Limb (tissue), 2 donors: ENCODE data around the gene GPX2.
A peak's percentile ranks its signal among the peaks of the same experiment; 100 is the strongest.

Source experiments
- DNase-seq, 2 donors: peaks; one replicate each; pipeline ENCODE4 v3.0.0-alpha.2; 2016; ENCODE audit errors: extremely low spot score in 2 of 2

Gene GPX2

DNA sequence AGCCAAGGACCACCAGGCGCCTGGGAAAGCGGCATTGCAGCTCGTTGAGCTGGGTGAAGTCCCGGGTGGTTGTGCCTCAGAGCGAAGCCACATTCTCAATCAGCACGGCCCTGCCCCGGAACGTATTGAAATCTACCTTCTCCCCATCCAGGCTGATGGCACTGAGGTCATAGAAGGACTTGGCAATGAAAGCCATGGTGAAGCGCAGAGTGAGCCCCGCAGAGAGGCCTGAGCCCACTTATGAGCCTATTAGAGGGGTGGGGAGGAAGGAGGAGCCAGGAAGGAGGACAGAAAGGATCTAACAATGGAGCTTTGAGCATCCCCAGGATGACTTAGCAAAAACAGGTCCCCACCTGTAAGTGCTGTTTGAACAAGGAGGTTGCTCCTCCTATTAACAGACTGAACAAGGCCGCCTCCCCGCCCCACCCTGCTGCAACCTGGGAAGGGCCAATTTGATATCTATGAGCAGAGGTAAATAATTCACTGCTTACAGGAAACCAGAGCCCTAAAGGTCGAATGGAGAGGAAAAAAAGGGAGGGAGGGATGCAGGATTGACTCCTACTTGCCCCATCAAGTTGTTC is at the start of gene GPX2:
GPX2 (minus strand) TSS at position 215 of the 581 bp plus-strand sequence; CDS start at position 196, 19 bp downstream.
- DNase-seq: no peak

DNA sequence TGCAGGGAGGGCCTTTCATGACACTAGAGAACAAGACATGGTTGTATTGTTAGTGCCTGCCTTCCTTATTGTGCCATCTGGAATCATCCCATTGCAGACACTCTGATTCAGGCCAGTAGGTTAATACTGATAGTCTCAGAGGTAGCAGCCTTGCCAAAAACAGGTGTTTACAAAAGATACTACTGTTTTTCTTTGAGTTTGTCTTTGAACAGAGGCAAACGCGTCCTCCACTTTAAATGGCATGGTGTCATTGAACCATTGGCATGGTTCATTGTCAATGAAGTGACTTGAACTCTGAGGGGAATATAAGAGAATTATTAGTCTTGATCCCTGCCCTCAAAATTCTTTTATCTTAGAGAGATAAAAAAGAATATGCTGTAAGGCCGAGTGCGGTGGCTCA is 48.4 kb upstream of the GPX2 start:
- DNase-seq: no peak

DNA sequence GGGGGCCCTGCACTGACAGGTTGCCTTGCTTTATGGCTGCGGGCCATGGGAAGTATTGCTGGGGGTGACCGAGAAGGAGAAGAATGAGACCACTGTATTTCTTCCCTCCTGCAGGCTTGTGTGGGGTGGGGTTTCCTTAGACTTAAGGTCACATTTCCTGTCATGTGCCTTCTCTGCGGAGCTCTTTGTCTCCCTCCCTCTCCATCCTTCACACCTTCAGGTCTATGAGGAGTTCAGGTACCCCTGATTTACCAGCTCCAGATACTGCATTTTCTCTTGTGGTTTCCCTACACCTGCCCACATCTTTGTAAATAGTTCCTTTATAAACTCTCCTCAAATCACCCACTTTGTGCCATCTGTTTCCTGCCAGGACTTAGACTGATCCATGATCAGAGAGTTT is 47.8 kb upstream of the GPX2 start:
- DNase-seq: no peak

DNA sequence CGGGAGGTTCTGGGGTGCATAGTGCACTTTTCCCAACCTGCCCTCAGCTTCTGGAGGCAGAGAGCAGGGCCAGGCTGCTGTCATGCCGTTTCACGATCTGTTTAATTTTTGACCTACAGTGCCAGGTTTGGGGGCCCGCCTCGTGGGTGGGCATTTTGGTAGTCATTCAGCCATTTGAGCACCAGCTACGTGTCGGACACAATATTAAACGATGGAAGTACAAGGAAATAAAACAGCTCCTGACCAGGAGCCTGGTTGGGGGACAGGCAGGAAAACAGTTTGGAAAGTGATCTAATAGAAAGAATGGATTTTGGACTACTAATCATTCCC is 44.9 kb upstream of the GPX2 start:
- no peak for DNase-seq

DNA sequence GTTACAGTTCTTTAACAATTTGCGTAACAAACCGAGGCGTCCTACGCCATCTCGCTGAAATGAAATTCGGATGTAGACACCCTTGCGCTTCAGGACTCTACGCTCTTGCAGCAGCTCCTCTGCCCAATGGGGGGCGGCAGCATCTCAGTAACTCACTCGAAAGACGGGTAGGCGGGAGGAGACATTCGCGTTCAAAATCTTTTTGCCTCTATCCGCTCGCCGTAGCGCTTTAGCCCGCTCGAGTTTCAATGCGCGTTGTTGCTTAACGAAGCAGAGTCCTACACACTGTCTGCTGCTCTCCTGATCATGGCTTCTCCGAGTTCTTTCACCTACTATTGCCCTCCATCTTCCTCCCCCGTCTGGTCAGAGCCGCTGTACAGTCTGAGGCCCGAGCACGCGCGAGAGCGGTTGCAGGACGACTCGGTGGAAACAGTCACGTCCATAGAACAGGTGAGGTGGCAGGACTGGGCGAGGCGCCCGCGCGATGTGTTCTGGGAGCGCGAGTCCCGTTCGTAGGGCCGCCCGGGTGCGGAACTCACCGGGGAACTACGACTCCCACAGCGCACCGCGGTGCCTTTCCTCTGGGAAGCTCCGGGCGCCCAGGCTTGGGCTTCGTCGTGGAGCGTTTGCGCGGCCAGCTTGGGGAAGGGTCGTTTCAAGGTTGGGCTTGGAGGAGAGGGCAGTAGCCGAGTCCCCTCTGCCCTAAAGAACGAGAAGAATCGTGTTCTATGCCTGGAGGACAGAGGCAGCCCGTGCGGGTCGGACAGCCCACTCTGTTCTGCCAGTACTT is 44.3 kb upstream of the GPX2 start, which contains the start of gene FNTB:
FNTB (plus strand) TSS at position 248 of the 790 bp plus-strand sequence; CDS start at position 307, 59 bp downstream.
- DNase-seq: peak; percentile 96 to 98

DNA sequence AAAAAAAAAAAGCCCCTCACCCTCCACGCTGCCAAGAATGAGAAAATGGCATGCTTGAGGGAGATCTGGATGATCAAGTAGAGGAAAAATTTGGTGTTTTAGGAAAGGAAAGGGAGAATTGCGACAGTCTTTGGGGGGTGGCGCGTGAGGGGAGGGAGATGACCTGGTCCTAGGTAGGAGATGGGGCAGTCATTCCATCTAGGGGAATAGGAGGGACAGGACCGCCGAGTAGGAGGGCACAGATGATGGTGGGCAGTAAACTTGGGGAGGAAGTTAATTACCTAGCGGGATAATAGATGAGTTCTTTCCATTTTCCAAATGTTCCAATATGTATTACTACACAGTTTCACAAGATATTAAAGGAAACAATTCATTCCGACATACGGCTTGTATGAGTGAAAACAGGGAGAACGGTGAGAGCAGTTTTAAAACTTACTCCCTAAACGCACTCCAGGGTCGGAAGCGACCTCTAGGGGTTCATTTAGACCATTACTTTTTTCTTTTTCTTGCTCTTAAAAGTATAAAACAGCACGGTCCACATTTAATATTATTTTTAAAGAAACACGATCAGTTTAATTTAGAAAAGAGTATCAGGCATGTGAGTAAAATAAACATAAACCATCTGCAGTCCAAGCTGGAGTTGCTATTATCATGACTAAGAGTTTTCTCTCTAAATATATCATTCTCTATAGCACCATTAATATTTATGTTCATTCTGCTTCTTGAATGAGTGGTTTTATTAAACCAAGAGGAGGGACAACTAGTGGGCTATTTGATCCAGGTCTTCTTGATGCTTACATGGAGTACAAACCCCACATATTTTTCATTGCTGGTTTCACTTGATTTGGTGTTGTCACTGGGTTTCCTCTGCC is 41.1 kb upstream of the GPX2 start:
- peak in 1 of 2 donors; percentile 65 for DNase-seq

DNA sequence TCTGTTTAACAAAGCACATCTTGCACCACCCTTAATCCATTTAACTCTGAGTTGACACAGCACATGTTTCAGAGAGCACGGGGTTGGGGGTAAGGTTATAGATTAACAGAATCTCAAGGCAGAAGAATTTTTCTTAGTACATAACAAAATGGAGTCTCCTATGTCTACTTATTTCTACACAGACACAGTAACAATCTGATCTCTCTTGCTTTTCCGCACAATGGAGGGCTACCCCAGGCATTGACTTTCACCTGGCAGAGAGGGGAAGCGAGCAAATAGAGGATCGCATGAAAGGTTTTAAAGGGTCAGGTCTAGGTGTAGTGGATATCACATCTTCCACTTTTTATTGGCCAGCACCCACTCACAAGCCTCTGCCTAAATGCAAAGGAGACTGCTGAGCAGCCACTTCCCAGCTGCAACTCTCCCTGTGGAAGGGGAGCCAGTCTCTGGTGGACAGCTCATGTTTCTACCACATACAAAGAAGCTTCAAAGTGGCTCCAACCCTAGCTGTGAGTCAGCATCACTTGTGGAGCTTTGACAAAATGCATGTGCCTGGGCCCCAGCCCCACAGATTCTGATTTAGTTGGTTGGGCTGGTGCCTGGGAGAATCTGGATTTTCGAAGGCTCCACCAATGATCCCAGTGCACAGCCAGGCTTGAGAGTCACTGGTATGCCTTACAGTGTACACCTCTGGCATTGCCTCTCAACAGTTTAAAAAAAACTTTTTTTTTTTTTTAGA is 37.0 kb upstream of the GPX2 start:
- DNase-seq: no peak

DNA sequence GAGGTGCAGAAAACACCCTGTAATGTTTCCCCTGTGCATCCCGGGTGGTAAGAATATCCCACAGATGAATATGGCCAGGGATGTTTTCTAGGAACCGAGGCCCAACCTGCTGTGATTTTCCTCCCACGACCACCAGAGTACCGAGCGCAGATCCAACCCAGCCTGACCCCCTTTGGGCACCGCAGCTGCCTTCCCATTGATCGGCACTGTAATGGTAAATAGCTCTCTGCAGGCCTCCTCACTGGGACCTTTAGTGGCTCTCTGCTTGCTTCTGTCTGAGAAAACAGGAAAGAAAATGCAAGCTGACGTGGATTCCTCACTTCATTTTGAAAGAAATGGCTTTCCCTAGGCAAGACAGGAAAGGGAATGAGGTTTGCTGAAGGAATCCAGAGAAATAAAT is 32.0 kb upstream of the GPX2 start:
- no peak for DNase-seq

DNA sequence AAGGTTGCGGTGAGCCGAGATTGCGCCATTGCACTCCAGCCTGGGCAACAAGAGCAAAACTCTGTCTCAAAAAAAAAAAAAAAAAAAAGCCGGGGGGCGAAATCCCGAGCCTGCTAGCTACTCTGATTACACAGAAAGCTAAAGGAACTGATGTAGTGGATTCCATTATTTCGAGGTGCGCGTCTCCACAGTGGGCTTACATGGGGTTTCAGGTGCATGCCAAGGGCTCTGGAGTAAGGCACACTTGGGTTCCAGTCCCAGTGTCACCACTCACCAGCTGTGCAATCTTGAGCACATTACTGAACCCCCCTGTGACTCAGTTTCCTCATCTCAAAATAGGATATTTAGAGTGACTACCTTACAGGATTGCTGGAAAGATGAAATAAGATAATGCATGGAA is 31.3 kb upstream of the GPX2 start:
- DNase-seq: no peak

DNA sequence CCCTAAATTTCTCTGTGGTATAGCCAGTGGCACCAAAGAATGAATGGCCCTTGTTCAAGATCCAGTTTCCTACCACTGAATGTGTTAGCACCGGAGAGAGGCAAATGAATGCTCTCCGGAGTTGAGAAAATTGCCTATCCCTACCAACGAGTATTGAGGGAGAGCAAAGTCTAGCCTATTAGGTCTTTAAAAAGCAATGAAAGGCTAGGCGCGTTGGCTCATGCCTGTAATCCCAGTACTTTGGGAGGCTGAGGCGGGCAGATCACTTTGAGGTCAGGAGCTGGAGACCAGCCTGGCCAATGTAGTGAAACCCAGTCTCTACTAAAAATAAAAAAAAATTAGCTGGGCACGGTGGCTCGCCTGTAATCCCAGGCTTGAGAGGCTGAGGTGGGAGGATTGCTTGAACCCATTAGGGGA is 30.5 kb upstream of the GPX2 start:
- DNase-seq: no peak

DNA sequence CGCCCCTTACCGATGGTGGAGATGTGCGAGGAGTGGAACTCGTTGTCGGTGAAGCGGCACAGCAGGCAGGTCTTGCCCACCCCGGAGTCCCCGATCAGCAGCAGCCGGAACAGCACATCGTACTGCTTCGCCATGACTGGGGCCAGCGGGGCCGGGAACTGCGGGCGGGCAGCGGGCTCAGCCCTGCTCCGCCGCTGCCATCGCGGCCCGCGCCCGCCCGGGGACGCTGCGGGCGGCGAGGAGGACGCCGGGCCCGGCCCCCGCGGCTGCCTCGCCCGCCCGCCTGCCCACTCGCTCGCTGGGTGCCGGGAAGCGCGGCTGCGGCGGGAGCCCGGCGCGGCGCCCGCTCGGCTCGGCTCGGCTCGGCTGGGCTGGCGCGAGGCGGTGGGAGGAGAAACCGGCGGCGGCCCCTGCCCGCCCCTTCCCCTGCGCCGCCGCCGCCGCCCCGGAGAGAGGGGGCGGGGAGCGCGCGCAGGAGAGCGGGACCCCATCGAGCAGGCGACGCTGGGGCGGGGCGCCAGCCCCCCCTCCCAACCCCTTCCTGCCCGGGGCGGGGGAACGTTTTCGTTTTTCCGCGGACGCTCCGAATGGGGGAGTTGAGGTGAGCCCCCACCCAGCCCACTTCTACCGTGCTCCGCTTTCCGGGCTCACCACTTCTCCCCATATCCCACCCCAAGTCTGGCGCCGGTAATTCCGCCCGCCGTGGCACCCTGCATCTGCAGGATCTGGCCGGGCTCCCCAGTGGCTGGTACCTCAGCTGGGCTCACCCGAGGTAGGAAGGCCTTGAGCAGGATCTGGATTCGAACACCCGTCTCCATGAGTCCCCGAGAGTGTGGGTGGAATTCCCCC is 29.6 kb upstream of the GPX2 start, which contains the start of gene RAB15:
RAB15 (minus strand) TSS at position 394 of the 849 bp plus-strand sequence; CDS start at position 134, 260 bp downstream.
- DNase-seq: peak; percentile 40 to 76

DNA sequence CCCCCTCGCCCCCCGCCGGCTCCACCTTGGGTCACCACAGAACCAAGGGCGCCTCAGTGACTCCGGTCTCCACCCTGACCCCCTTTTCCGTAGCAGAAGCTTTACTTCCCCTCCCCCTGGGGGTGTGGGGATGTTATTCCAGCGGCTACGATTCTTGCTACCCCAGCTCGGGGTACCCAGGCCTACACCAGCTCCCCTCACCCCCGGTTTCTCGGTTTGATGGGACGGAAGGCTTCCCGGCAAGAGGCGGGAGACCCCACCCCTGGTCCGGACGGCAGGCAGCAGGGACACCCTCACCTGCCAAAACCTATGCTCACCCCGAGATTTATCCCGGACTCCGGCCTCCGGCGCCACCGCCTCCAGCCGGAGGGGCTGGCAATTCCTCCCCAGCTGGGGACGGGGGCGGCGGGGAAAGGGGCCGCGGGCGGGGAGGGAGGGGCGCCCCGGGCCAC is 29.0 kb upstream of the GPX2 start:
- DNase-seq: peak in 1 of 2 donors; percentile 74

DNA sequence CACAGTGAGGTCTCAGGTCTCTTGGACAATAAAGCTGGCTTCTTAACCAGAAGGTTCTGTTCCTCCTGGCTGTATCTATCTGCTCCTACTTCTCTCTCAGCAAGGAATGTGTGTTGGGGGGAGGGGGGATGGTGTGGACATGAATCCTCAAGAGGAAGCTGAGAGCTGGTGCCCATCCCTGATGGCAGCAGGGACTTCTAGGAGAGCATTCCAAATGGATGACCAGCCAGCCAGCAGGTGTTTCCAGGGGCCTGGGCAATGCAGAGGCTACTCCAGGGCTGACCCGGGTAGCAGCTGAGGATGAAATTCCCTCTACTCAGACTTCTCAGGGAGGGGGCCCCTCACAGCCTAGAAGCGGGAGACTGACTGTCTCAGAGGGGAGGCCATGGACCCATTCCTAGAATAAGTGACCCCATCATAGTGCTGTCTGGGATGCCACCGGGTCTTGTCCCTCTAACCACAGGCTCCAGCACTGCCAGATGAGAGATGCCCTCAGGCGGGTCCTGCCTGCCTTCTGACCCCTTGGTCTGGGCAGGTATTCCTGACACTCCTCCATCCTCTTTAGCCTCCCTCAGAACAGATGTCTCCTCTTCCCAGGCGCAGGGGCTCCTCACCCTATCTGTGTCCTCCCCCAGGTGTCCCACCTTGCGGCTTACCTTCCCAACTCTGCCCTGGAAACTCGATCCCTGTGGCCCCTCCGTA is 28.4 kb upstream of the GPX2 start:
- no peak for DNase-seq

DNA sequence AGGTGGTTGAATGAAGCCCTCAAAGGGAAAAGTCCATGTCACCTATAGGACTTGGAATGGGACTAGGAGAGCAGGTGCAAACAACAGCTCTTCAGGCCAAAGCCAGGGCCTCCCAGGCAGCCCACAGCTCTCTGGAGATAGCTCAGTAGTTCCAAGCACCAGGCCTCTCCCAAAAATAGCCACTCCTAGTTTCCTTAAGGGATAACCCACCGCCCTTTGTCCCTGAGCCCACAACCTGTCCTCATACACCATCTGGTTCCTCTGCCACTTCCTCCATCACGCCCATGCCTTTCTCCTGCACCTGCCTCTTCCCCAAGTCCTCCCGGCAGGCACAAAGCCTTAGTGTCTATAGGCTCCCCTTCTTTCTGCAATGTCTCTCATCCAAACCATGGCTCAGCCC is 27.5 kb upstream of the GPX2 start:
- DNase-seq: no peak

DNA sequence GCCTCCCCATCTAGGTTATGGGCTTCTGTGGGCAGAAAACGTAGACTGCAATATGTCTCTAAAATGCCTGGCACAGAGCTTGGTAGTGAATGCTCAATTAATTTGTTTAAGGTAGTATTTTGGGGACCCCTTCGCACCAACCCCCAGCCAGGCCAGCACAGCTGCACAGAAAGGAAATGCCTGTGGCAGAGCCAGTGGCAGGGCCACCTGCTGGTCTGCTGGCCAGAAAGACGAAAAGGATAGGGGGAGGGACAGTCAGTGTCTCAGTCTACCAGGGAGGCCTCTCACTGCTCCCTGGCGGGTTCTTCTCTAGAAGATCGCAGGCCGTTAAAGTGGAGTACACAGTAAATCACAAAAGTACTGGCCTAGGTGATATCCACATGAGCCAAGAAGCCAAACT is 26.1 kb upstream of the GPX2 start:
- no peak for DNase-seq

DNA sequence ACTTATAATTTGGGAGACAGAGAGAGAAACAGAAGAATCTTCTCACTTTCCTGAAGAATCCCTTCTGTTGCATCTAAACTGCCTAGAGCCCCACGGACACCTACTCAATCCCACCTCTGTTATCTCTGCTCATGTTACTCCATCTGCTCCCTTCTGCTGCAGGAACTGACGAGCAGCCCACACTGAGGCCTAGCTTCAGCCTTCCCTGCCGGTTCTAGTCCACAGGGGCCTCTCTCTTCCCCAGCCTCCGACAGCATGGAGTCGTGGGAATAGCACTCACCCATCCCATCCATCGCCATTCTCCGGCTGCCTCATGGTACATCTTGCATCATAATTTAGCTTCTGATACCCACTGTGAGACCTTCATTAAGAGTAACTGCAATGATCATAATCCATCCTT is 25.6 kb upstream of the GPX2 start:
- DNase-seq: no peak

DNA sequence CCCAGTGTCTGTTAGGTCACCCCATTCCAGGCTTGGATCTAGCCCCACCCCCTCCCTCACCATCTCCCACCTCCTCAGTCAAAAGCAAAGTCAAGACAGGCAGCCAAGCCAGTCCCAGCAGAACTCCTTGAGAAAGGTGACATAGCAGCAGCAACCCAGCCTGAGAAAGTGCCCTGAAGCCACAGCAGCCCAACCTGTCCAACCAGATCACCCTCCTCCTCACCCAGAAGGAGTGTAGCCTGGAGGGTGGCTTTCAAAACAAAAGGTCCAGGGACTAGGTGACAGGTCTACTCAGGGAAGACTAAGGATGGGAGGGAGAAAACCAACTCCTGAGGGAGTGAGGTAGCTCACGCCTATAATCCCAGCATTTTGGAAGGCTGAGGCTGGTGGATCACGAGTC is 24.4 kb upstream of the GPX2 start:
- no peak for DNase-seq

DNA sequence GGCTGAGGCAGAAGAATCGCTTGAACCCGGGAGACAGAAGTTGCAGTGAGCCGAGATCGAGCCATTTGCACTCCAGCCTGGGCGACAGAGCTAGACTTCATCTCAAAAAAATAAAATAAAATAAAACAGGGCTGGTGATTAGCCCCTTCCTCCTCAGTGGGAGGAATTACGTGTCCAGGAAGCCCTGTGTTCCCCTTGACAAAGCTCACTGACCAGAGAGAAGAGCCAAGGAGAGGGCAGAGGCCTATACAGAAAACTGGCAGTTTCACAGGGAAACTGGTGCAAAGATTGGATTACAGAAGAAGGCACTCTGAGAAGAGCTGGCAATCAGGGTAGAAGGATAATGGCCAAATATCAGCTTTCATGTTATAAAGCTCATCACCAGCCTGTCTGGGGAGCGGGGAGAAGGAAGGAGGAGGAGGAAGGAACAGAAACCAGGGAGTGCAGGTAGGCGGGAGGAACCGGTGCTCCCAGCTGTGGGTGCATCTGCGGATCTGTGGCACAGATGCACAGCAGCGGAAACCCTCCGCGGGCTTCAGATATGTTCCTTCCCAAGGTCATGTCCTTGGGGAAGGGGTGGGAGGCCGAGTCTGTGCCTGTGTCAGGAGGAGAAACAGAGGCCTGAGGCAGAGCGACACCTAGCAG is 22.9 kb upstream of the GPX2 start:
- DNase-seq: no peak

DNA sequence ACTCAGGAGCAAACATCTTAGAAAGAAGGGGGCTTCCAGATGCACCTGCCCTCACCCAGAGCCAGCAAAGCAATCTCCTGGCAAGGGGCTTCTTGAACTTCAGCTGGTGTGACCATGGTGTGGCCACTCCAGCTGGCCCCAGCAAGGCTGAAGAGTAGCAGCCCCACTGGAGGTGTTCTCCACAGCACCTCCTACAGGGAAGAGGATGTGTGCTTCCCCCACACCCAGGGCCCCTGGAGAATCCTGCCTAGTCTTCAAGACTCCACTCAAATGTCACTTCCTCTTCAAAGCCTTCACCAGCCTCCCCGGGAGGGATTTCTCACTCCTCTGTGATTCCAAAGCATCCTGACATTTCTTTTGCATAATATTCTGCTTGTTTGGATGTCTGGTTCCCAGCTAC is 21.1 kb upstream of the GPX2 start:
- no peak for DNase-seq
